ENCODE data around the gene KRT8. TPM values are rescaled to one million over a fixed set of nuclear protein-coding genes. Genes with fewer than 3 reads are reported as not detected.

Gene KRT8
- total and polyA plus RNA-seq, 2 of the 13 experiments (the other 11 are each of a cell fraction or from before 2014, with no cell fraction given): 498 to 718 TPM

DNA sequence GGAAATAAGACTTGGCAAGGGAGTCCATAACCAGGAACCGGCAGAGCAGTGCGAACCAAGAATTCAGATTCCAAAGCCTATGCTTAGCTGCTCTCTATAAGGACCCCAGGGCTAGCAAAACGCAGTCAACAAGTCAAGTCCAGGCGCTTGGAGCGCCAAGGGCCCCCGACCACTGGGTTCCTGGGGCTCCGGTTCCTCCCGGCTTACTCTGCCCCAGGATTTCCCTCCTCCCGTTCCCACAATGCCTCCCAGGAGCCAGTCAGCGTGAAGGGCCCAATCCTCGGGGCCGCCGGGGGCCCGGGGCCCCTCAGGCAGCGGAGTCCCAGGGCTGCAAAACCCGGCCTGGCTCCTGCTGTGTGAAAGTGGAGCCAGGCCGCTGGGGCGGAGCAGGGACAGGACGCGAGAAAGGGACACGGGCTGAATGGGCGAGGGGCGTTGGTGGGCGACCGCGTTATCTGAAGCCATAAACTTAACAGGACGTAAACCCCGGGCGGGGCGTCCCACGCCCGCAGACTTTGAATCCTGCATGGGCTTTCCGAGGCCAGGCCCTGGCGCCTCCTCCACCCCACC is 1.5 kb downstream of the KRT8 start (continued):
- TF ChIP-seq HOXA5 (CRISPR knock-in tag; IDR thresholded peaks at IDR 0.05) (0 out of 2 replicates have a peak, but pooled peaks have one; percentile 66), ZMYM4 (CRISPR knock-in tag; IDR thresholded peaks at IDR 0.05) (peak; percentile 61), ZNF772 (CRISPR knock-in tag; IDR thresholded peaks at IDR 0.05) (no peak), ZEB1 (IDR thresholded peaks at IDR 0.05; ENCODE audit: insufficient replicate concordance, low read depth) (peak; percentile 34), ZNF333 (CRISPR knock-in tag; IDR thresholded peaks at IDR 0.05; ENCODE audit: borderline replicate concordance) (no peak), MAX (IDR thresholded peaks at IDR 0.05) (peak; percentile 19; the same call in 1 of the 2 replicates), NFATC3 (CRISPR knock-in tag; IDR thresholded peaks at IDR 0.05) (no peak), CCAR2 (optimal IDR thresholded peaks at IDR 0.05; ENCODE audit: low read depth, low read length) (no peak), MTF2 (CRISPR knock-in tag; IDR thresholded peaks at IDR 0.05; ENCODE audit: borderline replicate concordance) (no peak), SMARCC2 (IDR thresholded peaks at IDR 0.05) (no peak), JUND (CRISPR knock-in tag; IDR thresholded peaks at IDR 0.05) (0 out of 2 replicates have a peak, but pooled peaks have one; percentile 24), ZNF367 (CRISPR knock-in tag; IDR thresholded peaks at IDR 0.05; ENCODE audit: borderline replicate concordance) (no peak), HOXA3 (CRISPR knock-in tag; IDR thresholded peaks at IDR 0.05) (peak; percentile 42; the same call in 1 of the 2 replicates), ZSCAN22 (CRISPR knock-in tag; IDR thresholded peaks at IDR 0.05) (no peak), KMT2A (CRISPR knock-in tag; IDR thresholded peaks at IDR 0.05) (peak; percentile 38; the same call in 1 of the 2 replicates), REXO4 (CRISPR knock-in tag; IDR thresholded peaks at IDR 0.05; ENCODE audit: borderline replicate concordance) (no peak), YY1 (IDR thresholded peaks at IDR 0.05; ENCODE audit: insufficient read depth, insufficient replicate concordance, low read depth, low read length) (peak; percentile 74), FOXK1 (CRISPR knock-in tag; IDR thresholded peaks at IDR 0.05; ENCODE audit: borderline replicate concordance, low read depth) (peak; percentile 39; the same call in 1 of the 2 replicates), CHD2 (IDR thresholded peaks at IDR 0.05; ENCODE audit: low read depth, low read length) (no peak), ZNF709 (CRISPR knock-in tag; IDR thresholded peaks at IDR 0.05) (peak; percentile 24; the same call in 1 of the 2 replicates)
- TF ChIP-seq, protein P1, sequence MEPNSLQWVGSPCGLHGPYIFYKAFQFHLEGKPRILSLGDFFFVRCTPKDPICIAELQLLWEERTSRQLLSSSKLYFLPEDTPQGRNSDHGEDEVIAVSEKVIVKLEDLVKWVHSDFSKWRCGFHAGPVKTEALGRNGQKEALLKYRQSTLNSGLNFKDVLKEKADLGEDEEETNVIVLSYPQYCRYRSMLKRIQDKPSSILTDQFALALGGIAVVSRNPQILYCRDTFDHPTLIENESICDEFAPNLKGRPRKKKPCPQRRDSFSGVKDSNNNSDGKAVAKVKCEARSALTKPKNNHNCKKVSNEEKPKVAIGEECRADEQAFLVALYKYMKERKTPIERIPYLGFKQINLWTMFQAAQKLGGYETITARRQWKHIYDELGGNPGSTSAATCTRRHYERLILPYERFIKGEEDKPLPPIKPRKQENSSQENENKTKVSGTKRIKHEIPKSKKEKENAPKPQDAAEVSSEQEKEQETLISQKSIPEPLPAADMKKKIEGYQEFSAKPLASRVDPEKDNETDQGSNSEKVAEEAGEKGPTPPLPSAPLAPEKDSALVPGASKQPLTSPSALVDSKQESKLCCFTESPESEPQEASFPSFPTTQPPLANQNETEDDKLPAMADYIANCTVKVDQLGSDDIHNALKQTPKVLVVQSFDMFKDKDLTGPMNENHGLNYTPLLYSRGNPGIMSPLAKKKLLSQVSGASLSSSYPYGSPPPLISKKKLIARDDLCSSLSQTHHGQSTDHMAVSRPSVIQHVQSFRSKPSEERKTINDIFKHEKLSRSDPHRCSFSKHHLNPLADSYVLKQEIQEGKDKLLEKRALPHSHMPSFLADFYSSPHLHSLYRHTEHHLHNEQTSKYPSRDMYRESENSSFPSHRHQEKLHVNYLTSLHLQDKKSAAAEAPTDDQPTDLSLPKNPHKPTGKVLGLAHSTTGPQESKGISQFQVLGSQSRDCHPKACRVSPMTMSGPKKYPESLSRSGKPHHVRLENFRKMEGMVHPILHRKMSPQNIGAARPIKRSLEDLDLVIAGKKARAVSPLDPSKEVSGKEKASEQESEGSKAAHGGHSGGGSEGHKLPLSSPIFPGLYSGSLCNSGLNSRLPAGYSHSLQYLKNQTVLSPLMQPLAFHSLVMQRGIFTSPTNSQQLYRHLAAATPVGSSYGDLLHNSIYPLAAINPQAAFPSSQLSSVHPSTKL (CRISPR knock-in tag; IDR thresholded peaks at IDR 0.05): no peak
- TF ChIP-seq, protein P2, sequence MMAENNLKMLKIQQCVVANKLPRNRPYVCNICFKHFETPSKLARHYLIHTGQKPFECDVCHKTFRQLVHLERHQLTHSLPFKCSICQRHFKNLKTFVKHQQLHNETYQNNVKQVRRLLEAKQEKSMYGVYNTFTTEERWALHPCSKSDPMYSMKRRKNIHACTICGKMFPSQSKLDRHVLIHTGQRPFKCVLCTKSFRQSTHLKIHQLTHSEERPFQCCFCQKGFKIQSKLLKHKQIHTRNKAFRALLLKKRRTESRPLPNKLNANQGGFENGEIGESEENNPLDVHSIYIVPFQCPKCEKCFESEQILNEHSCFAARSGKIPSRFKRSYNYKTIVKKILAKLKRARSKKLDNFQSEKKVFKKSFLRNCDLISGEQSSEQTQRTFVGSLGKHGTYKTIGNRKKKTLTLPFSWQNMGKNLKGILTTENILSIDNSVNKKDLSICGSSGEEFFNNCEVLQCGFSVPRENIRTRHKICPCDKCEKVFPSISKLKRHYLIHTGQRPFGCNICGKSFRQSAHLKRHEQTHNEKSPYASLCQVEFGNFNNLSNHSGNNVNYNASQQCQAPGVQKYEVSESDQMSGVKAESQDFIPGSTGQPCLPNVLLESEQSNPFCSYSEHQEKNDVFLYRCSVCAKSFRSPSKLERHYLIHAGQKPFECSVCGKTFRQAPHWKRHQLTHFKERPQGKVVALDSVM (CRISPR knock-in tag; IDR thresholded peaks at IDR 0.05): no peak
- TF ChIP-seq, protein P3, sequence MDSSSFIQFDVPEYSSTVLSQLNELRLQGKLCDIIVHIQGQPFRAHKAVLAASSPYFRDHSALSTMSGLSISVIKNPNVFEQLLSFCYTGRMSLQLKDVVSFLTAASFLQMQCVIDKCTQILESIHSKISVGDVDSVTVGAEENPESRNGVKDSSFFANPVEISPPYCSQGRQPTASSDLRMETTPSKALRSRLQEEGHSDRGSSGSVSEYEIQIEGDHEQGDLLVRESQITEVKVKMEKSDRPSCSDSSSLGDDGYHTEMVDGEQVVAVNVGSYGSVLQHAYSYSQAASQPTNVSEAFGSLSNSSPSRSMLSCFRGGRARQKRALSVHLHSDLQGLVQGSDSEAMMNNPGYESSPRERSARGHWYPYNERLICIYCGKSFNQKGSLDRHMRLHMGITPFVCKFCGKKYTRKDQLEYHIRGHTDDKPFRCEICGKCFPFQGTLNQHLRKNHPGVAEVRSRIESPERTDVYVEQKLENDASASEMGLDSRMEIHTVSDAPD (CRISPR knock-in tag; IDR thresholded peaks at IDR 0.05): no peak
